ENCODE data around the gene APOBEC3B. TPM values are rescaled to one million over a fixed set of nuclear protein-coding genes. Genes with fewer than 3 reads are reported as not detected.

APOBEC3B gene
- total RNA-seq, 2 experiments from 2014 or later, result 1.7 to 31.9 TPM

DNA sequence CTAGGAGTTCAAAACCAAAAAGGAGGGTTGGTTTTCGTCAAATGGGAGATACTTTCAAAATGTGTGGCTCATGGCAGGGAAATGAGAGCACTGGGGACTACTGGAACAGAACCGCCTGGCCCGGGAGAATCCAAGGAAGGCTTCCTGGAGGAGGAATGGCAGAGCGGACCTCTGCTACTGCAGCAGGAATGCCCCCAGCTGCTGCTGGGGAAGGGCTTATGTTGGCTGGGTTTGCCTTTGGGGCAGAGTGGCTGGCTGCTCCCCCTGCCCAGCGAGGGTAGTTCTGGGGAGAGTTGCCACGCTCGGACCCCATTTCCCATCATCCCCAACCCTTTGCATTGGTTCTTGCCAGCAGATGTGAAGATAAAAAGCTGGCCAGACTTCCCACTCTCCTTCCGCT, 35.4 kb upstream of the APOBEC3B start:
- Histone ChIP-seq H3K4me3 (ENCODE audit: low read depth, low read length, poor library complexity, severe bottlenecking) (no peak overlapping the region), H3K4me2 (ENCODE audit: low read length) (no peak overlapping the region), H3K36me3 (ENCODE audit: insufficient read depth, low read length) (no peaks in the 10 kb centered on the region), H2AFZ (ENCODE audit: low read length) (no peak overlapping the region), H3K79me2 (ENCODE audit: insufficient read depth, low read depth, low read length) (no peaks in the 10 kb centered on the region), H4K20me1 (ENCODE audit: insufficient read depth, low read length) (no peaks in the 10 kb centered on the region), H3K9me2 (ENCODE audit: insufficient read depth, low read length) (no peaks in the 10 kb centered on the region), H3K27ac (ENCODE audit: low read depth, low read length, poor library complexity, severe bottlenecking) (no peak overlapping the region), H3K9me3 (ENCODE audit: low read length) (no peaks in the 10 kb centered on the region), H3K4me1 (ENCODE audit: insufficient read depth, low read length, poor library complexity, severe bottlenecking) (no peaks in the 10 kb centered on the region)
- no peak for DNase-seq (ENCODE audit: low spot score)
- CTCF ChIA-PET (ENCODE audit: unreplicated experiment), result no interaction called here
- BruUV-seq (replicated peaks), result no TSS peak
- POLR2A ChIA-PET, result no interaction called here
- intact Hi-C loops (cut with micrococcal nuclease; ENCODE audit: unreplicated experiment), result no loop called here
- TF ChIP-seq EZH2phosphoT487 (IDR thresholded peaks at IDR 0.05; ENCODE audit: borderline replicate concordance, low read depth, low read length), result no peak
- TF ChIP-seq, protein P1, sequence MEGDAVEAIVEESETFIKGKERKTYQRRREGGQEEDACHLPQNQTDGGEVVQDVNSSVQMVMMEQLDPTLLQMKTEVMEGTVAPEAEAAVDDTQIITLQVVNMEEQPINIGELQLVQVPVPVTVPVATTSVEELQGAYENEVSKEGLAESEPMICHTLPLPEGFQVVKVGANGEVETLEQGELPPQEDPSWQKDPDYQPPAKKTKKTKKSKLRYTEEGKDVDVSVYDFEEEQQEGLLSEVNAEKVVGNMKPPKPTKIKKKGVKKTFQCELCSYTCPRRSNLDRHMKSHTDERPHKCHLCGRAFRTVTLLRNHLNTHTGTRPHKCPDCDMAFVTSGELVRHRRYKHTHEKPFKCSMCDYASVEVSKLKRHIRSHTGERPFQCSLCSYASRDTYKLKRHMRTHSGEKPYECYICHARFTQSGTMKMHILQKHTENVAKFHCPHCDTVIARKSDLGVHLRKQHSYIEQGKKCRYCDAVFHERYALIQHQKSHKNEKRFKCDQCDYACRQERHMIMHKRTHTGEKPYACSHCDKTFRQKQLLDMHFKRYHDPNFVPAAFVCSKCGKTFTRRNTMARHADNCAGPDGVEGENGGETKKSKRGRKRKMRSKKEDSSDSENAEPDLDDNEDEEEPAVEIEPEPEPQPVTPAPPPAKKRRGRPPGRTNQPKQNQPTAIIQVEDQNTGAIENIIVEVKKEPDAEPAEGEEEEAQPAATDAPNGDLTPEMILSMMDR (conservative IDR thresholded peaks at IDR 0.05; ENCODE audit: low read length), result no peak

DNA sequence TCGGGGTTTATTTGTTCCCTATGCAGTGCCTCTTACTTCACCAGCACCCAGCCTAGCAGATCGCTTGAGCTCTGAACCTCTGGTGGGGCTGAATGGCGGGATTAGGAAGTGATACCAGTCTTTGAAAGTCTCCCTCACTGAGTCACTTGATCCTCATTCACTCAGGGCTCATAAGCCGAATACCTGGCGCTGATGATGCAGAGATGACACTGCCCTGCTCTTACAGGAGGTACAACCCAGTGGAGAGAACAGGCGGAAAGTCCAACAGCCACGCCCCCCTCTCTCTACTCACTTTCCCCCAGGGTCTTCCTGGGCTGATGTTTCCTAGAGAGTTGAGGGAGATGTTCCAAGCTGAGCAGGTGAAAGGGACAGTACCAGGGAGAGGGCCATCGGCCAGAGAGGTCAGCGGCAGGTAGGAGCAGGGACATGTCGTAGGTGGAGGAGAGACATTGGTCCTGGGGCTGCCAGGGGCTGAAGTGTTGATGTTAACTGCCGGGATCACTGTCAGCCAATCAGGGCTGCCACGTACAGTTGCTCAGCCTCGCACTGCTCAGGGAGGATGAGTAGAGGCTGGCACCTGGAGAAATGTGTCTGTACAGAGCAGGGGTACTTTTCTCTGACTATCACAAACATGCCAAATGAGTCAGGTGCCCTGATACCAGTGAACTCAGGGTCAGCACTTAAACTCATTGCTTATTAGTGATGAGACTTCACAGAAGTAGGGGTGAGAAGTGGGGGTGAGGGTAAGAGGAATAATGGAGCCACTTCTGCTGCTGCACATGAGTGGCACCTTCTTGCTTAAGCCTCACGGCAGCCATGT, 34.6 kb upstream of the APOBEC3B start:
- H2AFZ ChIP-seq (ENCODE audit: low read length), result no peak overlapping the region
- H4K20me1 ChIP-seq (ENCODE audit: insufficient read depth, low read length), result no peaks in the 10 kb centered on the region
- no peaks in the 10 kb centered on the region for H3K4me1 ChIP-seq (ENCODE audit: insufficient read depth, low read length, poor library complexity, severe bottlenecking)
- intact Hi-C loops (cut with micrococcal nuclease; ENCODE audit: unreplicated experiment), result no loop called here
- ChIA-PET CTCF (ENCODE audit: unreplicated experiment) (no interaction called here), POLR2A (no interaction called here)
- no peak for TF ChIP-seq EZH2phosphoT487 (IDR thresholded peaks at IDR 0.05; ENCODE audit: borderline replicate concordance, low read depth, low read length)
- TF ChIP-seq, protein P1 (conservative IDR thresholded peaks at IDR 0.05; ENCODE audit: low read length), result no peak
- no peak for DNase-seq (ENCODE audit: low spot score)
- H3K79me2 ChIP-seq (ENCODE audit: insufficient read depth, low read depth, low read length), result no peaks in the 10 kb centered on the region
- no peak overlapping the region for H3K4me2 ChIP-seq (ENCODE audit: low read length)
- H3K9me3 ChIP-seq (ENCODE audit: low read length), result no peaks in the 10 kb centered on the region
- H3K9me2 ChIP-seq (ENCODE audit: insufficient read depth, low read length), result no peaks in the 10 kb centered on the region
- no peak overlapping the region for H3K4me3 ChIP-seq (ENCODE audit: low read depth, low read length, poor library complexity, severe bottlenecking)
- no peak overlapping the region for H3K27ac ChIP-seq (ENCODE audit: low read depth, low read length, poor library complexity, severe bottlenecking)
- no TSS peak for BruUV-seq (replicated peaks)
- no peaks in the 10 kb centered on the region for H3K36me3 ChIP-seq (ENCODE audit: insufficient read depth, low read length)

Measured in OCI-LY7 (cell line).